ENCODE data around the gene RPL7L1.

RPL7L1 gene

GRCh38 chr6:42909835-42910234, 30.4 kb downstream of the RPL7L1 start:
- no peak for TF ChIP-seq CTCF (IDR thresholded peaks at IDR 0.05; ENCODE audit: extremely low read depth, missing control alignments)
- no peak for DNase-seq (ENCODE audit: low spot score)

GRCh38 chr6:42911171-42912021, 32.0 kb downstream of the RPL7L1 start:
- DNase-seq (ENCODE audit: low spot score) = no peak
- TF ChIP-seq CTCF (IDR thresholded peaks at IDR 0.05; ENCODE audit: extremely low read depth, missing control alignments) = no peak

- no peak for DNase-seq (ENCODE audit: low spot score)
- no peak for TF ChIP-seq CTCF (IDR thresholded peaks at IDR 0.05; ENCODE audit: extremely low read depth, missing control alignments)
Measured at GRCh38 chr6:42914546-42914945, 35.1 kb downstream of the RPL7L1 start.

GRCh38 chr6:42915732-42916131, 36.3 kb downstream of the RPL7L1 start, which contains the start of gene PTCRA:
Gene PTCRA, plus strand, starts transcription at chr6:42916053. Its CDS starts 17 bp downstream, at chr6:42916070.
- no peak for TF ChIP-seq CTCF (IDR thresholded peaks at IDR 0.05; ENCODE audit: extremely low read depth, missing control alignments)
- peak; percentile 56 for DNase-seq (ENCODE audit: low spot score)

- DNase-seq (ENCODE audit: low spot score) = no peak
- no peak for TF ChIP-seq CTCF (IDR thresholded peaks at IDR 0.05; ENCODE audit: extremely low read depth, missing control alignments)
Measured at GRCh38 chr6:42916288-42916687, 36.9 kb downstream of the RPL7L1 start.

- no peak for DNase-seq (ENCODE audit: low spot score)
- no peak for TF ChIP-seq CTCF (IDR thresholded peaks at IDR 0.05; ENCODE audit: extremely low read depth, missing control alignments)
Measured at GRCh38 chr6:42921801-42922200, 42.4 kb downstream of the RPL7L1 start.

- TF ChIP-seq CTCF (IDR thresholded peaks at IDR 0.05; ENCODE audit: extremely low read depth, missing control alignments) = no peak
- DNase-seq (ENCODE audit: low spot score) = no peak
Measured at GRCh38 chr6:42923666-42924065, 44.2 kb downstream of the RPL7L1 start.

Measured in GM20000 (cell line).